Cardiac fibroblast (primary cell): ENCODE data around the gene DYNC1I1.

ENCODE experiments used
- DNase-seq, 2 donors: peaks; one replicate each; pipeline versions ENCODE4 v3.0.0 to v3.0.0-alpha.2; 2010; ENCODE audit warnings: low read depth in 2 of 2
- H3K4me3 ChIP-seq, 2 donors: replicated peaks in 1 of 2; 1 replicate in 1 of 2; 2 replicates in 1 of 2; pipeline ENCODE4 v1.5.1; 2011; ENCODE audit warnings: low read depth in 2 of 2, low read length in 2 of 2, mild to moderate bottlenecking in 2 of 2, moderate library complexity in 1 of 2
- TF ChIP-seq, protein P1 (sequence below): IDR thresholded peaks from one replicate; pipeline ENCODE4 v1.5.1; 2011; ENCODE audit warnings: low read depth, mild to moderate bottlenecking, low read length, inconsistent platforms

Gene DYNC1I1

DNA sequence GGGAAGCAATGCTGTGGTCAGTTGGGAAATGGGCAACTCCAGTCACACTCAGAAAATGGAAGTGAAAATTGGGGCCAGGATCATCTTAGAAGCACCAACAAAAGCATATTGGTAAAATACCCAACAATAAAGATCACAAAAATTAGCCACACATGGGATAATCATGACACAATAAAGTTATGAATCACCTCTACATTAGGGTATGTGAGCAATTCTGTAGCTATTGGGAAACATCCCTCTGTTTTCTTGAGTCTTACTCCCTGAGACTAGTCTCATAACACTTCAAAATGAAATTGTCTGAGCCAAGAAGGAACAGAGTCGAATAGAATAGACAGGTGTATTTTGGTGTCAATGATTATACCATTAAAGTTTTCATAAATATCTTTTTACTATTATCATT is 178.3 kb downstream of the DYNC1I1 start:
- H3K4me3 ChIP-seq = no peak overlapping the region
- TF ChIP-seq, protein P1, sequence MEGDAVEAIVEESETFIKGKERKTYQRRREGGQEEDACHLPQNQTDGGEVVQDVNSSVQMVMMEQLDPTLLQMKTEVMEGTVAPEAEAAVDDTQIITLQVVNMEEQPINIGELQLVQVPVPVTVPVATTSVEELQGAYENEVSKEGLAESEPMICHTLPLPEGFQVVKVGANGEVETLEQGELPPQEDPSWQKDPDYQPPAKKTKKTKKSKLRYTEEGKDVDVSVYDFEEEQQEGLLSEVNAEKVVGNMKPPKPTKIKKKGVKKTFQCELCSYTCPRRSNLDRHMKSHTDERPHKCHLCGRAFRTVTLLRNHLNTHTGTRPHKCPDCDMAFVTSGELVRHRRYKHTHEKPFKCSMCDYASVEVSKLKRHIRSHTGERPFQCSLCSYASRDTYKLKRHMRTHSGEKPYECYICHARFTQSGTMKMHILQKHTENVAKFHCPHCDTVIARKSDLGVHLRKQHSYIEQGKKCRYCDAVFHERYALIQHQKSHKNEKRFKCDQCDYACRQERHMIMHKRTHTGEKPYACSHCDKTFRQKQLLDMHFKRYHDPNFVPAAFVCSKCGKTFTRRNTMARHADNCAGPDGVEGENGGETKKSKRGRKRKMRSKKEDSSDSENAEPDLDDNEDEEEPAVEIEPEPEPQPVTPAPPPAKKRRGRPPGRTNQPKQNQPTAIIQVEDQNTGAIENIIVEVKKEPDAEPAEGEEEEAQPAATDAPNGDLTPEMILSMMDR = no peak
- DNase-seq = peak in 1 of 2 donors; percentile 45

DNA sequence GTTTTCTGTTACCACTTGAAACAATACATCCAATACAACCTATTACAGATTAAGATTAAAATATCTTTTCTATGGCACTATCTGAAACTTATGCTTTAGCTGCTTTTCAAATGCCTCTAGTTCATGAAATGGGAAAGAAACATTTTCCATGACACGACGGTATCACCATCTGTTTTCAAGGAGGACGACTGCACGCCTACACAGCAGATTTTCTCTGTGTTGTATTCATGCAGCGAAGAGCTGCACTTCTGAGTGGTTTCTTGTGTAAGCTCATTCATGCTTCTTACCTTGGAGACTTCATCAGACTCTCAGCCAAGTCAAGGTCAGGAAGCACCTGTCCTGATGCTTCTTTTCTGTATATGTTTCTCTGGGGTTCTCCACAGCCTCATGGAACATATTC is 179.2 kb downstream of the DYNC1I1 start:
- H3K4me3 ChIP-seq = no peak overlapping the region
- TF ChIP-seq, protein P1 = no peak
- no peak for DNase-seq

GRCh38 chr7:95951997-95952795 is 179.8 kb downstream of the DYNC1I1 start:
- DNase-seq = no peak
- TF ChIP-seq, protein P1 = no peak
- no peak overlapping the region for H3K4me3 ChIP-seq

GRCh38 chr7:95952851-95953250 is 180.5 kb downstream of the DYNC1I1 start:
- DNase-seq = no peak
- TF ChIP-seq, protein P1 = no peak

DNA sequence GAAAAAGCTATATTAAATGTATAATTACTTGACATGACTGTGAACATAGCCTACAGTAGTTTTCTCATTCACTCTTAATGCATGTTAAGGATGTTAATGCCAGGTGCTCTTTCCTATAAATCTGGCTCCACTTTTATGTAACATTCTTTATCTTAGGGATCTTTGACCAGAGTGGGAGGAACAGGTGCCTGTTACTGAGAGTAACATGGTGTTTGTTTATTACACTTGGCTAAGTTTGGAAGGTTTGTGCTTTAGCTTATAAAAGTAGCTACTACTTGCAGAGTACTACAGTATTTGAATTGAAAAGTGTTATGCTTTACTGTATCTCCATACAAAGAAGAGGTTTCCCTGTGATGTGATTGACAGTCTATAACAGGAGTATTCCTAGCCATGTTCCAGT is 183.4 kb downstream of the DYNC1I1 start:
- TF ChIP-seq, protein P1 = no peak
- H3K4me3 ChIP-seq = no peak overlapping the region
- no peak for DNase-seq

More at GRCh38 chr7:95952851-95953250, 180.5 kb downstream of the DYNC1I1 start:
- no peak overlapping the region for H3K4me3 ChIP-seq

DNA sequence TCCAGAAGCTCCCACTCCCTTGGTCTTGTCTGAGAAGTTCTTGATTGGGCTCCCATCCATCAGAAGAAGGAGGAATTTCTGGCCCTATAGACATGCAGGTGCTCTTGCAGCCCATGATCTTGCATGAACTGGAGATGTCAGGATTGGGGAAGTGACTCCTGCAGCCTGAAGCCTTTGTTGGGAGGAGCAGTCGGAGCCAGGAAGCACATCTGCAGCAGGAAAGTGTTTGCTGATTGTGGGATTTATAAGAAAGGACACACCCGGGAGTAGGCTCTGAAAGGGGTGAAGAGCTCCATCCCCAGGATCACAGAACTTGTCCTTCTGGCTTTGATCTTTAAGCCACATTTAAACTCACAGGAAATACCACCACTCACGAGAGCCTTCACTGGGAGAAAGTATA is 185.2 kb downstream of the DYNC1I1 start:
- H3K4me3 ChIP-seq = no peak overlapping the region
- DNase-seq = no peak
- TF ChIP-seq, protein P1 = no peak
